Glomerular visceral epithelial cell (primary cell): ENCODE data around the gene STARD5.

Experiments used
- DNase-seq: peaks from one replicate; pipeline ENCODE4 v3.0.0-alpha.2; 2016; ENCODE audit errors: extremely low spot score

The STARD5 gene

GRCh38 chr15:81311752-81312464 lies 12.0 kb downstream of the STARD5 start:
- no peak for DNase-seq

- DNase-seq = no peak
Observed at GRCh38 chr15:81310480-81310879, 13.5 kb downstream of the STARD5 start.

DNA sequence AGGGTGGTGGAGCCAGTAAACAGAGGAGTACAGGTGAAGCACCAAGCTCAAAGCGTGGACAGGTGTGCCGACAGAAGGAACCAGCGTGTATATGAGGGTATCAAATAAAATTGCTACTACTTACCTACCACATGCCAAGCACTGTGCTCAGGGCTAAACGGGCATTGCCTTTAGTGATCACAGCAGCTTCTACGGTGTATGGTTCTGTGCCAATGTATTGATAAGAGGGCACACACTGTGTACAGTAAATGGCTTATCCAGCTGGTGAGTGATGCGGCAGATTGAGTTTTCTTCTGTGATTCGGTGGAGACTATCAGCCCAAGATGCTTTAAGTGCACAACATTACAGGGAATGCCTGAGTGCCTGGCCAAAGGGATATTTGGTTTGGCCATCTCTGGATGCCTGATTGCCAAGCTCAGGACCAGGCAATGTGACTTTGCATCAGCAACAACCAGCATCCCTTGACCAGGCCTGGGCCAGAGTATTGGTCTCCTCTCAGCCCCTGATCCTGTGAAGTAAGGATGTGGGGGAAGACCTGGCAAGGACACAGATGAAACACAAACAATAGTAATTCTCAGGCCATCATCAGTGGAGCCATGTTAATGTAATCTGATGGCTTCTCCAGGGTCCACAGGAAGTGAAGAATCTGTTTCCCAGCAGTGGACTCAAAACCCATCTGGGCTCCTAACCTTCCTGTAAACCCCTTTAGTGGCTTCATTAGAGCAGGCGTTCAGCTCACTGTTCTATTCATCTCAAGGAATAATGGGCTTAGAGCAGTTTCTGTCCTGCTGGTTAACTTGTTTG lies 14.1 kb downstream of the STARD5 start:
- DNase-seq = no peak

DNA sequence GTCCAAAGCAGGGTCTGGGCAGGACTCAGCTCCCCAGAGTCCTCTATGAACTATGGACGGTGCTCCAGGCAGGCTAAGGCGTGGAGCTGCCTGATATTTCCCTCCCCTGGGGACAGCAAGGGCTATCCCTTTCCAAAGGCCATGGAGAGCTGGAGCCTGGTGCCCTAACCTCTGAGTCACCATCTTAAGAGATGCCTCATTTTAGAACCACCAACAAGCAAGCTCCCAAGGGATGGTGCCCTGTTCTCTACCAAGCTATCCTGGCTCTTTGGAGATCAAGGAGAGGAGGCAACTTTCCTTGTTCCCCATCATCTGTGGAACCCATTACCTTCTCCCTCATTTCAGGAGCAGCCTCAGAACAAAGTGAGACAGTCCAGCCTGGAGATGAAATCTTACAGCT lies 15.7 kb downstream of the STARD5 start:
- no peak for DNase-seq

DNA sequence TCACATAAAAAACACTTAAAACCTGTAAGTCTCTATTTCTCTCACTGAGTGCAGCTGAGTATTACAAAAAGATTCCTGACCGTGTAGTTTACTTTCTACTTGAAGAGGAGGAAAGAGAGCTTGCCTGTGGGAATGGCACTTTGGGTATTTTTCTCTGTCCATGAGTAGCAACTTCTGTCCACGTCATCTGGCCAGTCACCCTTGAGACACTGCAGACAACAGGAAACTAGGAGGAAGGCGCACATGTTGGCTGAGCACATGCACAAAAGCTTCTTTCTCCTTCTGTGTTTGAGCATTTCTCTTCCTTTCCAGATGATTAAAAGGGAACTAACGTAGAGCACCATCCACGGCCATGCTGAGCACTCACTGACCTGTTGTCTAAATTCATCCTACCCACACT lies 19.7 kb downstream of the STARD5 start:
- no peak for DNase-seq

- DNase-seq = no peak
Observed at GRCh38 chr15:81303244-81304225, 20.4 kb downstream of the STARD5 start.

GRCh38 chr15:81302701-81303109 lies 21.2 kb downstream of the STARD5 start:
- DNase-seq = no peak

DNA sequence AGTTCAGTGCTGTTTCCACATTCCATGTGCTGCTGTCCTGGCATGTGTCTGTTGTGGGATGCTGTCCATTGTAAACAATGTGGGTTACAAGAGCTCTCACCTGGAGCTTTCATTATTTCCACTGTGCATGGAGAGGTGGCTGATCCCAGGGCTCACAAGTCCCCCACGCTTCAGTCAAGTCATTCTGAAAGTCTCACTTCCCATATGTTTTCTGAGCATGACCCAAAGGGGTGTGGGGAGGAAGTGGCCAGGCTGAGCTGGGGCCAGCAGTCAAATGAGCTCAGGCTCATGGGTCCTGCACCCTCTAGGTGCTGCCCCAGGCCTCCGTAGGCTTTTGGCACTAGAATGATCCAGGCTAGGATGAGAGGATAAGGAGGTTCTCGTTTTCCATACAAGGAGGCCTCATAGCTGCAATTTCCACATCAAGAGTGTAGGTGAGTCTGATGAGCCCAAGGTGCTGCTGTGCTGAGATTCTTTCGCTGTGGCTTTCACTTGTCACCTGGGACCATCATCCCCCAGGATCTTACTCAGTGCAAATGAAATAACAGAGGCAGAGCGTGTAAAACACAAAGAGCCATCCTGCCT lies 22.0 kb downstream of the STARD5 start:
- DNase-seq = no peak

- DNase-seq = no peak
Observed at GRCh38 chr15:81301385-81301784, 22.6 kb downstream of the STARD5 start.

GRCh38 chr15:81299630-81300273 lies 24.2 kb downstream of the STARD5 start:
- no peak for DNase-seq

DNA sequence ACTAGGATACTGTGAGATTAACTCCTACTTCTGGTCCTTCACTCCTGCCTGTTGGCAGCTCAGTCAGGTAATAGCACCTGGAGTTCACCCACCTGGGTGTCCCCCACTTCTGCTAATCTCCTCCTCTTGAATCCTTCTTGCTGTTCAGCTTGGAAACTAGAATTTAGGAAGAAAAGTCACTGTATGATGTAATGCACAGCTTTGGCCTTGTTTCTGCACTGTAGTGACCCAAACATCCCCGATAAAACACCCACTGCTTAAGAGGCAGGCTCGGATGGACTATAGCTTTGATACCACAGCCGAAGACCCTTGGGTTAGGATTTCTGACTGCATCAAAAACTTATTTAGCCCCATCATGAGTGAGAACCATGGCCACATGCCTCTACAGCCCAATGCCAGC lies 24.8 kb downstream of the STARD5 start:
- DNase-seq = no peak

- no peak for DNase-seq
Observed at GRCh38 chr15:81298611-81299010, 25.3 kb downstream of the STARD5 start.

- DNase-seq = no peak
Observed at GRCh38 chr15:81297603-81298575, 26.1 kb downstream of the STARD5 start.

DNA sequence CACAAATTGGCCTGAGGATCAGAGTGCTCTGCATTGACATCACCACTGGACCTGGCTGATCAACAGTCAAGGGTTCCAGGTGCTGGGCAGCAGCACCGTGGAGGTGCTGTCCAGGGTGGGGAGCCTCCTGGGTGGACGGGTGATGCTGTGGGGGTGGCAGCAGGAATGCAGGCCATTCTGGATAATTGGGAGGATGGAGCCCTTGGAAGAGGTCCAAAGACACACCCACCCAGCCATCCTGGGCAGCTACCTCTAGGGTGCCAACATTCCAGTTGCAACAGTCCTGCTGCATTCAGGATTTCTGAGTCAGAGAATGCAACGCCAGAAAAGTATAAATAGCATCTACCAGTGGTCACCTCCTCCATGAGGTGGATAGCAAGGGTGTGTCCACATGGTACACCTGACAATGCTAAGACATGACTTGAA lies 26.8 kb downstream of the STARD5 start:
- peak; percentile 48 for DNase-seq

DNA sequence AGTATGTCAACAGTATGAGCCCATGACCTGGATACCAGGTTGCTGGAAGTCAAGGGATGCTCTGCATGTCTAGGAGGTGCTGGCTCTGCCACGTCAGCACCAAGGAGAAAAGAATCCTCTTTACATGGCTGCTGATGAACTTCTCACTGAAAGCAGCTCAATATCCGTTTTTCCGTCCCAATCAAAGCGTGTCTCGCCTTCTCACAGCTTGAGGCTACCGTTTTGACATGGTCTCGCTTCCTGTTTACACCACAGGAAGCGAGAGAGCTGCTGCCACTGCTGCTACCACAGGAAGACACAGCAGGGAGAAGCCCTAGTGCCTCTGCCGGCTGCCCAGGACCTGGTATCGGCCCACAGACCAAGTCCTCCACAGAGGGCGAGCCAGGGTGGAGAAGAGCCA lies 27.3 kb downstream of the STARD5 start:
- DNase-seq = no peak

DNA sequence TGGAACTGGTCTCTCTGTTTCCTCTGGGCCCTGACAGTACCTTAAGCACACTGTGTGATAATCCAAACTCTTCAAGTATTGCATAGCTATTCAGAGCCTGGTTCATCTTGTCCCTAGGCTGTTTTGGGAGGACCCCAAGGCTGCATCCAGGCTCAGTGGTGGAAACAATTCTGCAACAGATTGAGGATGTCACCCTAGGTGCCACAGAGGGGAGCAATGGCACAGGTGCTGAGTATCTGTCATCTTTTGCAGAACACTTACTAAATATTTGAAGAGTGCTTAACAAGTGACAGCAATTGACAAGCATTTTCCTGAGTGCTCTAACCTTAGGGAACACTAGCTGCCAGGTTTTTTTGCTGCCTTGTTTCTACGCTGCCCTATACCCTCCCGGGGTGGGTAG lies 27.8 kb downstream of the STARD5 start:
- no peak for DNase-seq

DNA sequence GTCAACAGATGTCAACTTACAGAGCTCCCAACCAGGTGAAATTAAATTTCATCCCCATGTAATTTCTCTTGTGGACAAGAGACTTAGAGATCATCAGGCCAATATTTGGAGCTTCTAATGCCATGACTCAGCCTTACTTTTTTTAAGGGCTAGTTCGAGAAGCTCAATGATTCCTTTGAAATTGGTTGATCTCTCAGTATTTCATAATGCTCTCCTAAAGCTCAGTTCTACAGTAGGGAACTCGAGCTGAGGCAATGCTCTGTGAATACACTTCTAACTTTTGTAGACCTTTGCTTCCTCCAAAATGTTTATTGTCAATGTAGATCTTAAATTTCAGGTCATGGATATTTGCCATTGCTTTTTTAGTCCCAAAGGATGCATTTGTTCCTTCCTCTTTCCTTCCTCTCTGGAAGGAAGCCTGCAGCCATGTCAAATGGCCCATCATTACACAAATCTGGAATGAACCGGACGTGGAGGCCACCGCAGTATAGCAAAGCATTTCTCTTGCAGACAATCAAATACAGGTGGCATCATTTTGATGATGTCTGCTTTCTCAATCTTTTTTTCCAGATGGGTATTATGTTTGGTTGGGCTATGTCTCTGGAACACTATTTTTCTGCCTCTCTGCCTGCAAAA lies 28.3 kb downstream of the STARD5 start:
- no peak for DNase-seq

GRCh38 chr15:81294516-81294880 lies 29.4 kb downstream of the STARD5 start:
- no peak for DNase-seq

GRCh38 chr15:81293728-81294515 lies 30.0 kb downstream of the STARD5 start:
- DNase-seq = no peak
